HEK293 (cell line): Measurements from ENCODE around the gene SLC25A18.
A peak's percentile ranks its signal among the peaks of the same experiment; 100 is the strongest.

Source experiments
- CTCF ChIA-PET: fragments of 350-600 bp; formaldehyde crosslinking; extraction: SDS; loops from one replicate; lab custom pipeline; 2021; ENCODE audit warnings: antibody characterized with exemption; lab: Yijun Ruan, JAX
- POLR2A ChIA-PET: fragments of 300-600 bp; formaldehyde crosslinking; extraction: SDS; loops from one replicate; lab custom pipeline; 2020; ENCODE audit warnings: antibody characterized with exemption, inconsistent platforms; lab: Yijun Ruan, JAX
- H3K27ac ChIP-seq: fragments of 200-500 bp; sonication (Bioruptor generic); 2 replicates; pipeline ENCODE4 v1.5.1; 2014; ENCODE audit warnings: low read depth, low read length, control low read depth, inconsistent platforms; ENCODE audit errors: extremely low read depth
- H3K36me3 ChIP-seq, 2 experiments: fragments of 200-500 bp in 1 of 2; sonication (Bioruptor generic) in 1 of 2; 1 replicate in 1 of 2; 2 replicates in 1 of 2; pipeline ENCODE4 v1.5.1; 2014 to 2017; ENCODE audit warnings: inconsistent platforms in 2 of 2, low read length in 2 of 2; ENCODE audit not compliant: control insufficient read depth in 2 of 2, insufficient read depth in 1 of 2
- H3K4me1 ChIP-seq: fragments of 200-500 bp; sonication (Bioruptor generic); 2 replicates; pipeline ENCODE4 v1.5.1; 2014; ENCODE audit warnings: mild to moderate bottlenecking, low read length, inconsistent platforms; ENCODE audit not compliant: control insufficient read depth, insufficient read depth
- H3K4me3 ChIP-seq: 2 replicates; pipeline ENCODE4 v1.5.1; 2011; ENCODE audit warnings: low read depth, mild to moderate bottlenecking, control low read depth, low read length, moderate library complexity
- H3K9me3 ChIP-seq: fragments of 200-500 bp; sonication (Bioruptor generic); 2 replicates; pipeline ENCODE4 v1.5.1; 2014; ENCODE audit warnings: low read depth, low read length, inconsistent platforms; ENCODE audit not compliant: control insufficient read depth, insufficient read depth
- GLIS1 ChIP-seq: fragments of 450-650 bp; formaldehyde crosslinking; IDR thresholded peaks from 2 replicates; pipeline ENCODE4 v1.5.1; 2016; ENCODE audit warnings: missing biosample characterization, missing genetic modification characterization
- HOXD13 ChIP-seq: sonication (generic); formaldehyde crosslinking; IDR thresholded peaks from 2 replicates; pipeline ENCODE4 v1.8.0; 2022; ENCODE audit warnings: missing genetic modification reagents, borderline replicate concordance
- KLF7 ChIP-seq: fragments of 450-650 bp; formaldehyde crosslinking; IDR thresholded peaks from 2 replicates; pipeline ENCODE4 v1.5.1; 2016; ENCODE audit warnings: missing biosample characterization, missing genetic modification characterization, borderline replicate concordance
- OSR2 ChIP-seq: fragments of 450-650 bp; formaldehyde crosslinking; IDR thresholded peaks from 2 replicates; pipeline ENCODE4 v1.5.1; 2016; ENCODE audit warnings: missing biosample characterization, missing genetic modification characterization
- PRDM1 ChIP-seq: fragments of 450-650 bp; formaldehyde crosslinking; IDR thresholded peaks from 2 replicates; pipeline ENCODE4; 2016; ENCODE audit warnings: missing biosample characterization, missing genetic modification characterization
- REPIN1 ChIP-seq: fragments of 450-650 bp; formaldehyde crosslinking; IDR thresholded peaks from 2 replicates; pipeline ENCODE4 v1.5.1; 2017; ENCODE audit warnings: missing biosample characterization, missing genetic modification characterization, low read depth
- ZFHX2 ChIP-seq: fragments of 450-650 bp; formaldehyde crosslinking; conservative IDR thresholded peaks from 2 replicates; pipeline ENCODE4 v1.5.1; 2016; ENCODE audit warnings: missing biosample characterization, missing genetic modification characterization
- ZNF184 ChIP-seq: fragments of 450-650 bp; IDR thresholded peaks from 2 replicates; pipeline ENCODE4 v1.5.1; 2018; ENCODE audit warnings: missing biosample characterization, mild to moderate bottlenecking, missing genetic modification characterization
- ZNF2 ChIP-seq: fragments of 450-650 bp; formaldehyde crosslinking; IDR thresholded peaks from 2 replicates; pipeline ENCODE4 v1.5.1; 2016; ENCODE audit warnings: missing biosample characterization, missing genetic modification characterization
- ZNF266 ChIP-seq: fragments of 450-650 bp; formaldehyde crosslinking; IDR thresholded peaks from 2 replicates; pipeline ENCODE4 v1.5.1; 2016; ENCODE audit warnings: missing biosample characterization, missing genetic modification characterization, low read depth
- ZNF366 ChIP-seq: fragments of 450-650 bp; formaldehyde crosslinking; conservative IDR thresholded peaks from 2 replicates; pipeline ENCODE4 v1.5.1; 2016; ENCODE audit warnings: missing biosample characterization, missing genetic modification characterization
- ZNF404 ChIP-seq: fragments of 450-650 bp; formaldehyde crosslinking; IDR thresholded peaks from 2 replicates; pipeline ENCODE4 v1.5.1; 2017; ENCODE audit warnings: missing biosample characterization, missing genetic modification characterization
- ZNF416 ChIP-seq: fragments of 450-650 bp; formaldehyde crosslinking; IDR thresholded peaks from 2 replicates; pipeline ENCODE4 v1.5.1; 2016; ENCODE audit warnings: missing biosample characterization, missing genetic modification characterization
- ZNF423 ChIP-seq: fragments of 450-650 bp; formaldehyde crosslinking; IDR thresholded peaks from 2 replicates; pipeline ENCODE4 v1.5.1; 2016; ENCODE audit warnings: missing biosample characterization, missing genetic modification characterization
- ZNF560 ChIP-seq: fragments of 450-650 bp; formaldehyde crosslinking; IDR thresholded peaks from 2 replicates; pipeline ENCODE4 v1.5.1; 2017; ENCODE audit warnings: missing biosample characterization, missing genetic modification characterization, borderline replicate concordance
- ZNF561 ChIP-seq: fragments of 450-650 bp; IDR thresholded peaks from 2 replicates; pipeline ENCODE4 v1.5.1; 2018; ENCODE audit warnings: missing biosample characterization, missing genetic modification characterization, borderline replicate concordance
- ZNF623 ChIP-seq: fragments of 450-650 bp; formaldehyde crosslinking; IDR thresholded peaks from 2 replicates; pipeline ENCODE4 v1.5.1; 2016; ENCODE audit warnings: missing biosample characterization, missing genetic modification characterization
- ZNF747 ChIP-seq: fragments of 450-650 bp; formaldehyde crosslinking; IDR thresholded peaks from 2 replicates; pipeline ENCODE4 v1.5.1; 2016; ENCODE audit warnings: missing biosample characterization, missing genetic modification characterization
- ZNF792 ChIP-seq: fragments of 450-650 bp; formaldehyde crosslinking; IDR thresholded peaks from 2 replicates; pipeline ENCODE4 v1.5.1; 2016; ENCODE audit warnings: missing biosample characterization, missing genetic modification characterization
- ZNF830 ChIP-seq: fragments of 450-650 bp; IDR thresholded peaks from 2 replicates; pipeline ENCODE4 v1.5.0; 2018; ENCODE audit warnings: missing biosample characterization, missing genetic modification characterization, low read depth, mild to moderate bottlenecking, moderate library complexity
- ZXDB ChIP-seq: fragments of 450-650 bp; formaldehyde crosslinking; IDR thresholded peaks from 2 replicates; pipeline ENCODE4 v1.5.1; 2016; ENCODE audit warnings: missing biosample characterization, missing genetic modification characterization
- TF ChIP-seq, protein P1 (sequence below): fragments of 450-650 bp; formaldehyde crosslinking; IDR thresholded peaks from 2 replicates; pipeline ENCODE4 v1.5.1; 2016; ENCODE audit warnings: missing biosample characterization, missing genetic modification characterization
- TF ChIP-seq, protein P2 (sequence below): fragments of 450-650 bp; formaldehyde crosslinking; optimal IDR thresholded peaks from 2 replicates; pipeline ENCODE3; 2016; ENCODE audit warnings: missing biosample characterization, mild to moderate bottlenecking, missing genetic modification characterization
- TF ChIP-seq, protein P3 (sequence below): sonication (generic); formaldehyde crosslinking; IDR thresholded peaks from 2 replicates; pipeline ENCODE4 v1.8.1; 2022; ENCODE audit warnings: mild to moderate bottlenecking, moderate library complexity, missing genetic modification reagents

The SLC25A18 gene

DNA sequence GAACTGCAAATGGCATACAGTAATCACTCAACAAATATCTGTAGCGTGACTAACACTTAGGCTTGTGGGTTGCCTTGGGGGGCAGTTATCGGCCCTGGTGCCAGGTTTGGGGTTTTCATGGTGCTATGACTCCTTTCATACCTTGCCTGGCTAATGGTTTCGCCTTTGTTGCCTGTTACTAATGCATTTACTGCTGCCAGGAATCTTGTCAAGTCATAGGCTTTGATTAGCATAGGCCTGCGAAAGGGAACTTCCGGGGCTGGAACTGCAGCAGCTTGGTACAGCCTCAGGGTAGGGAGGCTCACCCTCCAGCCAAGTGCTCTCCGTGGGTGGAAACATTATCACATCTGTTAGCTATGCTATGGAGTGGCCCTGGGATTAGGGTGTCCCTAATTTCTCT is 13.2 kb downstream of the SLC25A18 start:
- no peaks in the 10 kb centered on the region for H3K36me3 ChIP-seq
- no peak overlapping the region for H3K27ac ChIP-seq
- TF ChIP-seq ZNF184 (tag by site-specific recombination) (no peak), KLF7 (no peak), ZNF560 (tag by site-specific recombination) (no peak), GLIS1 (tag by site-specific recombination) (0 out of 2 replicates have a peak, but pooled peaks have one; percentile 12), ZNF423 (tag by site-specific recombination) (no peak), ZFHX2 (tag by site-specific recombination) (peak; percentile 37; the same call in 1 of the 2 replicates)
- TF ChIP-seq, protein P1, sequence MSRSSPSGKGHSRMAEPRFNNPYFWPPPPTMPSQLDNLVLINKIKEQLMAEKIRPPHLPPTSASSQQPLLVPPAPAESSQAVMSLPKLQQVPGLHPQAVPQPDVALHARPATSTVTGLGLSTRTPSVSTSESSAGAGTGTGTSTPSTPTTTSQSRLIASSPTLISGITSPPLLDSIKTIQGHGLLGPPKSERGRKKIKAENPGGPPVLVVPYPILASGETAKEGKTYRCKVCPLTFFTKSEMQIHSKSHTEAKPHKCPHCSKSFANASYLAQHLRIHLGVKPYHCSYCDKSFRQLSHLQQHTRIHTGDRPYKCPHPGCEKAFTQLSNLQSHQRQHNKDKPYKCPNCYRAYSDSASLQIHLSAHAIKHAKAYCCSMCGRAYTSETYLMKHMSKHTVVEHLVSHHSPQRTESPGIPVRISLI (tag by site-specific recombination), result no peak
- TF ChIP-seq, protein P2, sequence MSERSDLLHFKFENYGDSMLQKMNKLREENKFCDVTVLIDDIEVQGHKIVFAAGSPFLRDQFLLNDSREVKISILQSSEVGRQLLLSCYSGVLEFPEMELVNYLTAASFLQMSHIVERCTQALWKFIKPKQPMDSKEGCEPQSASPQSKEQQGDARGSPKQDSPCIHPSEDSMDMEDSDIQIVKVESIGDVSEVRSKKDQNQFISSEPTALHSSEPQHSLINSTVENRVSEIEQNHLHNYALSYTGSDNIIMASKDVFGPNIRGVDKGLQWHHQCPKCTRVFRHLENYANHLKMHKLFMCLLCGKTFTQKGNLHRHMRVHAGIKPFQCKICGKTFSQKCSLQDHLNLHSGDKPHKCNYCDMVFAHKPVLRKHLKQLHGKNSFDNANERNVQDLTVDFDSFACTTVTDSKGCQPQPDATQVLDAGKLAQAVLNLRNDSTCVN, result no peak
- TF ChIP-seq, protein P3, sequence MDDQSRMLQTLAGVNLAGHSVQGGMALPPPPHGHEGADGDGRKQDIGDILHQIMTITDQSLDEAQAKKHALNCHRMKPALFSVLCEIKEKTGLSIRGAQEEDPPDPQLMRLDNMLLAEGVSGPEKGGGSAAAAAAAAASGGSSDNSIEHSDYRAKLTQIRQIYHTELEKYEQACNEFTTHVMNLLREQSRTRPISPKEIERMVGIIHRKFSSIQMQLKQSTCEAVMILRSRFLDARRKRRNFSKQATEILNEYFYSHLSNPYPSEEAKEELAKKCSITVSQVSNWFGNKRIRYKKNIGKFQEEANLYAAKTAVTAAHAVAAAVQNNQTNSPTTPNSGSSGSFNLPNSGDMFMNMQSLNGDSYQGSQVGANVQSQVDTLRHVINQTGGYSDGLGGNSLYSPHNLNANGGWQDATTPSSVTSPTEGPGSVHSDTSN (CRISPR knock-in tag), result no peak
- ChIA-PET POLR2A (no interaction called here), CTCF (interaction anchor here (1.1 to 1.2 kb wide), 2 partner anchors 18 to 500 kb away, joined by 3 to 4 read pairs; no protein-coding TSS in a partner anchor)
- H3K4me3 ChIP-seq, result no peak overlapping the region
- no peaks in the 10 kb centered on the region for H3K4me1 ChIP-seq
- no peaks in the 10 kb centered on the region for H3K9me3 ChIP-seq

DNA sequence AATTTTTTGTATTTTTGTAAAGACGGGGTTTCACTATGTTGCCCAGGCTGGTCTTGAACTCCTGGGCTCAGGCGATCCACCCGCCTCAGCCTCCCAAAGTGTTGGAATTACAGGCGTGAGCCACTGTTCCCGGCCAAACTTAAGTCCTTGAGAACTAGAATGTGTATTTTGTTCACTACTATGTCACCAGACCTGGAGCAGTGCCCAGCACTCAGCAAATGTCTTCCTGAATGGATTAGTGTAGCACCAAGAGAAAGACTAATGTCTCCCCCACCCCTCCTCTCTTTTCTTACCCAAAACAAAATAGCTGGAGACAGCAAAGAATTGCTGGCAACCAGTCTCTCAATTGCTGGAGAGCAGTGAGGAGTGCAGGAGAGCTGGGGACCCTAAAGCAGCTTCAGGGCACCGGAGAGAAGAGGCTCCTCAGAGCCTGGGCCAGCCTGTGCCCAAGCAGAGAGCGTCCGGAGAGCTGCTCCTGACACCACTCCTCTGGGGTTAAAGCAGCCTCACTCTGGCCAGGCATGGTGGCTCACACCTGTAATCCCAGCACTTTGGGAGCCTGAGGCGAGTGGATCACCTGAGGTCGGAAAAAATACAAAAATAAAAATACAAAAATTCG is 14.9 kb downstream of the SLC25A18 start:
- no peaks in the 10 kb centered on the region for H3K36me3 ChIP-seq
- CTCF ChIA-PET, result interaction anchor here (1.0 to 1.4 kb wide), 3 partner anchors 9 to 406 kb away, joined by 3 to 4 read pairs (median 4); no protein-coding TSS in a partner anchor
- H3K4me1 ChIP-seq, result no peaks in the 10 kb centered on the region
- no peaks in the 10 kb centered on the region for H3K9me3 ChIP-seq
- TF ChIP-seq ZNF416 (tag by site-specific recombination) (no peak), OSR2 (tag by site-specific recombination) (0 out of 2 replicates have a peak, but pooled peaks have one; percentile 9)
- TF ChIP-seq, all 188 proteins: peak for 1
- Histone ChIP-seq H3K4me3 (no peak overlapping the region), H3K27ac (no peak overlapping the region)
- POLR2A ChIA-PET, result interaction anchor here (0.6 to 1.7 kb wide), 2 partner anchors 16 to 28 kb away, joined by 3 to 5 read pairs; no protein-coding TSS in a partner anchor

DNA sequence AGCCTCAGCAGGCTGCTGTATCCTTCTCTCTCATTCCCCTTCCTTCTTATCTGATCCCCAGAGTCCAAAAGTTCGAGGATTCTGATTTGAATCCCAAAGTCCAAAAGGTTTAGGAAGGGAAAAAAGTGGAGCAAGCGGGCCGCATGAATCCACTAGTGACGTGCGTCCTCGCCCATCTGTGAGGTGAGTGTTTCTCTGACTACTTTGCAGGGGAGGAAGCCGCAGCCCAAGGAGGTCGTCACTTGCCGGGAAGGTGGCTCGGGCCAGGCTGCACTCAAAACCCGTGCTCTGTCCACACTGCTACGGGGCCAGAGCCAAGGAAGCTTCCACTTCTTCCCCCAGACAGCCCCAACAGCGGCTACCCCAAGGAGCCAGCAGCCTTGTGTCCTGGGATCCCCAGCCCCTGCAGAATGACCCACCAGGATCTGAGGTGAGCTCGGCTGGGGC is 16.3 kb downstream of the SLC25A18 start:
- POLR2A ChIA-PET, result no interaction called here
- H3K9me3 ChIP-seq, result no peaks in the 10 kb centered on the region

DNA sequence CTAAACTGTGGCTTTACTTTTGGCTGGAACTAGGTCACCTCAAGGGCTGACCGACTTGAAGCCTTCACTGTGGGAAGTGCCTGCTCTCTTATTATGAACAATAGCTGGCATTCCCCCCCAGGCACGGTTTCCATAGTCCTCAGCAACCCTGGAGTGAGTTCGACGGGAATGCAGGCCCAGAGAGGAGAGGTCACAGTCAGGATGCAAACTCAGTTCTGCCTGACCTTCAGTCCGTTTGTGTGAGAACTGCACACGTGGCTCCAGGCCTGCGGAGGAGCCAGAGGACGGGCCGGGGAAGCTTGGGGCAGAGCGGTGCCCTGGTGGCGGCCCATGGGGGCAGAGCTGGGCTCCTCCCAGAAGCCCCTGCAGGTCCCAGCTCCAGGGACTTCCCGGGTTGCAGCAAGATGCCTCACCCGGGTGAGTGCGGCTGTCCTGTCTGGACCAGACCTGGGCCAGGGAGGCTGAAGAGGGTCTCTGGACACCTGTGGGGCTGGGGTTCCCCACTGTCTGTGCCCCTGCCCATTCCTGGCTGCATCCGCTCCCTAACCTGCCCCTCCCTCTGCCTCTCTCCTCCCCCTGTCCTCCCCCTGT is 17.2 kb downstream of the SLC25A18 start:
- Histone ChIP-seq H3K9me3 (no peaks in the 10 kb centered on the region), H3K4me3 (no peak overlapping the region), H3K36me3 (no peaks in the 10 kb centered on the region), H3K4me1 (no peaks in the 10 kb centered on the region), H3K27ac (no peak overlapping the region)
- POLR2A ChIA-PET, result no interaction called here
- no peak for TF ChIP-seq ZNF747 (tag by site-specific recombination)
- TF ChIP-seq REPIN1 (tag by site-specific recombination), result no peak
- no peak for TF ChIP-seq ZNF266 (tag by site-specific recombination)
- no peak for TF ChIP-seq ZXDB
- TF ChIP-seq ZNF366 (tag by site-specific recombination), result no peak
- no peak for TF ChIP-seq ZNF792 (tag by site-specific recombination)
- no peak for TF ChIP-seq HOXD13 (CRISPR knock-in tag)
- TF ChIP-seq ZNF404 (tag by site-specific recombination), result no peak
- CTCF ChIA-PET, result interaction anchor here (0.5 kb wide), 1 partner anchor 79 kb away, joined by 4 read pairs; no protein-coding TSS in a partner anchor

More for the DNA sequence above, 16.3 kb downstream of the SLC25A18 start:
- H3K36me3 ChIP-seq, result no peaks in the 10 kb centered on the region
- H3K4me1 ChIP-seq, result no peaks in the 10 kb centered on the region
- no peak overlapping the region for H3K27ac ChIP-seq
- no peak overlapping the region for H3K4me3 ChIP-seq
- no peak for TF ChIP-seq ZNF2
- no peak for TF ChIP-seq ZNF561 (tag by site-specific recombination)
- TF ChIP-seq ZNF830 (tag by site-specific recombination), result no peak
- TF ChIP-seq ZNF623 (tag by site-specific recombination), result no peak
- TF ChIP-seq PRDM1, result no peak
- CTCF ChIA-PET, result interaction anchor here (0.5 to 1.0 kb wide), 2 partner anchors 10 to 78 kb away, joined by 3 to 4 read pairs; no protein-coding TSS in a partner anchor
